SK-N-SH treated with all-trans-retinoic acid at 6 μM for 48 hours (cell line): ENCODE data around the gene LRRC7.

Experiments
- ATAC-seq: fragments of 200-7000 bp; cut with Tn5 transposase; 3 replicates; pipeline ENCODE4 v1.9.1; 2020; ENCODE audit warnings: mild to moderate bottlenecking, moderate library complexity
- ARNTL ChIP-seq: fragments of 450-650 bp; formaldehyde crosslinking; IDR thresholded peaks from 2 replicates; pipeline ENCODE4 v1.5.0; 2020; ENCODE audit warnings: low read depth, mild to moderate bottlenecking, moderate library complexity, borderline replicate concordance
- BACH2 ChIP-seq: fragments of 250-450 bp; sonication (Bioruptor Pico); IDR thresholded peaks from 2 replicates; pipeline ENCODE4 v1.9.0; 2021; ENCODE audit warnings: mild to moderate bottlenecking, borderline replicate concordance
- CSDC2 ChIP-seq: fragments of 250-450 bp; sonication (Bioruptor Pico); IDR thresholded peaks from 2 replicates; pipeline ENCODE4 v1.5.0; 2020; ENCODE audit warnings: mild to moderate bottlenecking, moderate library complexity
- ESRRG ChIP-seq: fragments of 250-450 bp; sonication (Bioruptor Pico); IDR thresholded peaks from 2 replicates; pipeline ENCODE4 v1.6.1; 2021; ENCODE audit warnings: mild to moderate bottlenecking
- GLIS3 ChIP-seq: fragments of 250-450 bp; sonication (Bioruptor Pico); IDR thresholded peaks from 2 replicates; pipeline ENCODE4 v1.5.0; 2020; ENCODE audit warnings: mild to moderate bottlenecking, moderate library complexity
- ISL1 ChIP-seq: fragments of 250-450 bp; sonication (Bioruptor Pico); IDR thresholded peaks from 2 replicates; pipeline ENCODE4 v2.1.2; 2022; ENCODE audit warnings: mild to moderate bottlenecking, moderate library complexity
- OSR1 ChIP-seq: fragments of 250-450 bp; sonication (Bioruptor Pico); IDR thresholded peaks from 2 replicates; pipeline ENCODE4 v1.8.0; 2022; ENCODE audit warnings: moderate library complexity, mild to moderate bottlenecking, inconsistent platforms
- PPARA ChIP-seq: fragments of 250-450 bp; sonication (Bioruptor Pico); IDR thresholded peaks from 2 replicates; pipeline ENCODE4 v1.5.0; 2020; ENCODE audit warnings: mild to moderate bottlenecking, borderline replicate concordance
- RARB ChIP-seq: fragments of 250-450 bp; sonication (Bioruptor Pico); IDR thresholded peaks from 2 replicates; pipeline ENCODE4 v1.8.0; 2021; ENCODE audit warnings: mild to moderate bottlenecking, moderate library complexity
- TCF4 ChIP-seq: fragments of 250-450 bp; sonication (Bioruptor Pico); IDR thresholded peaks from 2 replicates; pipeline ENCODE4 v1.8.0; 2021; ENCODE audit warnings: mild to moderate bottlenecking, moderate library complexity, borderline replicate concordance
- TOX ChIP-seq: fragments of 250-450 bp; sonication (Bioruptor Pico); IDR thresholded peaks from 2 replicates; pipeline ENCODE4 v1.8.0; 2021; ENCODE audit warnings: mild to moderate bottlenecking, moderate library complexity, borderline replicate concordance
- ZC3H10 ChIP-seq: fragments of 250-450 bp; sonication (Bioruptor Pico); IDR thresholded peaks from 2 replicates; pipeline ENCODE4 v1.5.1; 2021; ENCODE audit warnings: mild to moderate bottlenecking, moderate library complexity
- ZFP3 ChIP-seq: fragments of 250-450 bp; sonication (Bioruptor Pico); IDR thresholded peaks from 2 replicates; pipeline ENCODE4 v1.5.0; 2020; ENCODE audit warnings: mild to moderate bottlenecking, moderate library complexity
- ZFP30 ChIP-seq: fragments of 450-650 bp; formaldehyde crosslinking; IDR thresholded peaks from 2 replicates; pipeline ENCODE4 v1.5.0; 2022; ENCODE audit warnings: mild to moderate bottlenecking, moderate library complexity
- ZNF565 ChIP-seq: fragments of 450-650 bp; formaldehyde crosslinking; conservative IDR thresholded peaks from 2 replicates; pipeline ENCODE4 v1.5.0; 2020; ENCODE audit warnings: low read depth, mild to moderate bottlenecking, moderate library complexity
- ZNF70 ChIP-seq: fragments of 450-650 bp; formaldehyde crosslinking; IDR thresholded peaks from 2 replicates; pipeline ENCODE4 v1.5.0; 2020; ENCODE audit warnings: mild to moderate bottlenecking, moderate library complexity
- ZNF8 ChIP-seq: fragments of 450-650 bp; formaldehyde crosslinking; IDR thresholded peaks from 2 replicates; pipeline ENCODE4 v1.5.0; 2020; ENCODE audit warnings: mild to moderate bottlenecking, moderate library complexity
- TF ChIP-seq, protein P1 (sequence below): fragments of 250-450 bp; sonication (Bioruptor Pico); IDR thresholded peaks from 2 replicates; pipeline ENCODE4 v1.5.1; 2021; ENCODE audit warnings: mild to moderate bottlenecking, moderate library complexity
- TF ChIP-seq, protein P2 (sequence below): fragments of 250-450 bp; sonication (Bioruptor Pico); IDR thresholded peaks from 2 replicates; pipeline ENCODE4 v1.5.0; 2020; ENCODE audit warnings: mild to moderate bottlenecking, moderate library complexity
- TF ChIP-seq, protein P3 (sequence below): fragments of 250-450 bp; sonication (Bioruptor Pico); IDR thresholded peaks from 2 replicates; pipeline ENCODE4 v1.8.0; 2020; ENCODE audit warnings: mild to moderate bottlenecking, moderate library complexity, borderline replicate concordance
- TF ChIP-seq, protein P4 (sequence below): fragments of 250-450 bp; sonication (Bioruptor Pico); IDR thresholded peaks from 2 replicates; pipeline ENCODE4 v1.5.1; 2020; ENCODE audit warnings: low read depth, mild to moderate bottlenecking, moderate library complexity
- TF ChIP-seq, protein P5 (sequence below): fragments of 250-450 bp; sonication (Bioruptor Pico); IDR thresholded peaks from 2 replicates; pipeline ENCODE4 v1.8.0; 2021; ENCODE audit warnings: low read depth, mild to moderate bottlenecking, moderate library complexity, borderline replicate concordance

Gene LRRC7

DNA sequence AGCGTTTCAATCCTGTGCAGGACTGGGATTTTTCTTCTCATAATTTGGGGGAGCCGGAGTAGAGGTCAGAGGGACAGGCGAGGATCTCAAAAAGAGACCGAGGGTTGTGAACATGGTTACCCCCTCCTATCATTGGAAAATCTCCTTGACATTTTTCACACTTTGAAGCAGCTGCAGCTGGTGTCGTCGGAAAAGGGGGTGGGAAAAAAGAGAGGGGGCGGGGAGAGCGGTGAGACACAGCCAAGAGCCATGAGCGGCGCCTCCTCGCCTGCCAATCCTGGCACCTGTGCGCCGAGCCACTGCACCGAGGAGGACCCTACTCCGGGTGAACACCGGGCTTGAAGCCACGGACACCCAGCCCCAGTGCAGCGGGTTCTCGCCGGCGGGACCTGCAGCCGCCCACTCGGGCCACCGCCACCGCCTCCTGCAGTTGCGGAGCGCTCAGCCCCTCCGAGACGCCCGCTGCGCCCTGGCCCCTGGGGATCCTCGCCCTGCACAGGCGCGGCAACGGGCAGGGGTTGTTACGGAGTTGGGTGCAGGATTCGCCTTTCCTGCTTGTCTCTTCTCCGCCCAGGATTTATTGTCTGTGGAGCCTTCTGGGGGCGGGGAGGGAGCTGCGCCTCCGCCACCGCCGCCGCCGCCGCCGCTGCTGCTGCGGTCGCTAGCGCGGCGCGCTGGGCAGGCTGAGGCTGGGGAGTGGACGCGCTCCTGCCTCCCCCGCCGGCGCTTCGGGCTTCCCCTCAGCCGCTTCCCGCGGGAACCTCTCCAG, at the start of gene LRRC7:
Gene LRRC7, plus strand, starts transcription at position 271 of the 769 bp plus-strand sequence. CDS start 718 bp downstream, outside the sequence.
- peak; percentile 62 for ATAC-seq

DNA sequence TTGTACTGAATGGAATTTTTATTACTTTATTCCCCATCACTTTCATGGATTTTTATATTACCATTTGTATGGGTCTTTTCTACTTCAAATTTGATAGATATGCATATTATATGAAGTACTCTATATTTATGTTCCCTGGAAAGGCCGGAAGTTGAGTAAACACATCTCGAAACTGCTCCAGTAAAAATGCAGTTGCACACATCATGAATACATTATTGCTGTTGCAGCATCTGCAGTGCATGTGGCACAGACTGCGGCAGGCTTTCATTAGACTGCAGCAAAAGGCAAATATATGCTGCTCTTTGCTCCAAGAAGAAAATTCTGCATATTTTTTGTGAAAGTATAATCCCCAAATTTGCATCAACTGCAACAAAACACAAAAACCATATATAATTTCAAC, 48.7 kb upstream of the LRRC7 start:
- no peak for ATAC-seq
- no peak for TF ChIP-seq CSDC2 (CRISPR knock-in tag)
- no peak for TF ChIP-seq TOX
- TF ChIP-seq, protein P1, sequence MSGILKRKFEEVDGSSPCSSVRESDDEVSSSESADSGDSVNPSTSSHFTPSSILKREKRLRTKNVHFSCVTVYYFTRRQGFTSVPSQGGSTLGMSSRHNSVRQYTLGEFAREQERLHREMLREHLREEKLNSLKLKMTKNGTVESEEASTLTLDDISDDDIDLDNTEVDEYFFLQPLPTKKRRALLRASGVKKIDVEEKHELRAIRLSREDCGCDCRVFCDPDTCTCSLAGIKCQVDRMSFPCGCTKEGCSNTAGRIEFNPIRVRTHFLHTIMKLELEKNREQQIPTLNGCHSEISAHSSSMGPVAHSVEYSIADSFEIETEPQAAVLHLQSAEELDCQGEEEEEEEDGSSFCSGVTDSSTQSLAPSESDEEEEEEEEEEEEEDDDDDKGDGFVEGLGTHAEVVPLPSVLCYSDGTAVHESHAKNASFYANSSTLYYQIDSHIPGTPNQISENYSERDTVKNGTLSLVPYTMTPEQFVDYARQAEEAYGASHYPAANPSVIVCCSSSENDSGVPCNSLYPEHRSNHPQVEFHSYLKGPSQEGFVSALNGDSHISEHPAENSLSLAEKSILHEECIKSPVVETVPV (CRISPR knock-in tag): no peak
- no peak for TF ChIP-seq RARB (CRISPR knock-in tag)
- TF ChIP-seq, protein P2, sequence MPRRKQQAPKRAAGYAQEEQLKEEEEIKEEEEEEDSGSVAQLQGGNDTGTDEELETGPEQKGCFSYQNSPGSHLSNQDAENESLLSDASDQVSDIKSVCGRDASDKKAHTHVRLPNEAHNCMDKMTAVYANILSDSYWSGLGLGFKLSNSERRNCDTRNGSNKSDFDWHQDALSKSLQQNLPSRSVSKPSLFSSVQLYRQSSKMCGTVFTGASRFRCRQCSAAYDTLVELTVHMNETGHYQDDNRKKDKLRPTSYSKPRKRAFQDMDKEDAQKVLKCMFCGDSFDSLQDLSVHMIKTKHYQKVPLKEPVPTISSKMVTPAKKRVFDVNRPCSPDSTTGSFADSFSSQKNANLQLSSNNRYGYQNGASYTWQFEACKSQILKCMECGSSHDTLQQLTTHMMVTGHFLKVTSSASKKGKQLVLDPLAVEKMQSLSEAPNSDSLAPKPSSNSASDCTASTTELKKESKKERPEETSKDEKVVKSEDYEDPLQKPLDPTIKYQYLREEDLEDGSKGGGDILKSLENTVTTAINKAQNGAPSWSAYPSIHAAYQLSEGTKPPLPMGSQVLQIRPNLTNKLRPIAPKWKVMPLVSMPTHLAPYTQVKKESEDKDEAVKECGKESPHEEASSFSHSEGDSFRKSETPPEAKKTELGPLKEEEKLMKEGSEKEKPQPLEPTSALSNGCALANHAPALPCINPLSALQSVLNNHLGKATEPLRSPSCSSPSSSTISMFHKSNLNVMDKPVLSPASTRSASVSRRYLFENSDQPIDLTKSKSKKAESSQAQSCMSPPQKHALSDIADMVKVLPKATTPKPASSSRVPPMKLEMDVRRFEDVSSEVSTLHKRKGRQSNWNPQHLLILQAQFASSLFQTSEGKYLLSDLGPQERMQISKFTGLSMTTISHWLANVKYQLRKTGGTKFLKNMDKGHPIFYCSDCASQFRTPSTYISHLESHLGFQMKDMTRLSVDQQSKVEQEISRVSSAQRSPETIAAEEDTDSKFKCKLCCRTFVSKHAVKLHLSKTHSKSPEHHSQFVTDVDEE (CRISPR knock-in tag): no peak
- TF ChIP-seq ZC3H10 (CRISPR knock-in tag): no peak
- TF ChIP-seq TCF4 (CRISPR knock-in tag): no peak
- TF ChIP-seq, protein P3, sequence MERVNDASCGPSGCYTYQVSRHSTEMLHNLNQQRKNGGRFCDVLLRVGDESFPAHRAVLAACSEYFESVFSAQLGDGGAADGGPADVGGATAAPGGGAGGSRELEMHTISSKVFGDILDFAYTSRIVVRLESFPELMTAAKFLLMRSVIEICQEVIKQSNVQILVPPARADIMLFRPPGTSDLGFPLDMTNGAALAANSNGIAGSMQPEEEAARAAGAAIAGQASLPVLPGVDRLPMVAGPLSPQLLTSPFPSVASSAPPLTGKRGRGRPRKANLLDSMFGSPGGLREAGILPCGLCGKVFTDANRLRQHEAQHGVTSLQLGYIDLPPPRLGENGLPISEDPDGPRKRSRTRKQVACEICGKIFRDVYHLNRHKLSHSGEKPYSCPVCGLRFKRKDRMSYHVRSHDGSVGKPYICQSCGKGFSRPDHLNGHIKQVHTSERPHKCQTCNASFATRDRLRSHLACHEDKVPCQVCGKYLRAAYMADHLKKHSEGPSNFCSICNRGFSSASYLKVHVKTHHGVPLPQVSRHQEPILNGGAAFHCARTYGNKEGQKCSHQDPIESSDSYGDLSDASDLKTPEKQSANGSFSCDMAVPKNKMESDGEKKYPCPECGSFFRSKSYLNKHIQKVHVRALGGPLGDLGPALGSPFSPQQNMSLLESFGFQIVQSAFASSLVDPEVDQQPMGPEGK (CRISPR knock-in tag): no peak
- TF ChIP-seq ARNTL (CRISPR knock-in tag): no peak
- no peak for TF ChIP-seq ESRRG (CRISPR knock-in tag)
- TF ChIP-seq GLIS3 (CRISPR knock-in tag): no peak
- TF ChIP-seq BACH2 (CRISPR knock-in tag): no peak
- TF ChIP-seq, protein P4, sequence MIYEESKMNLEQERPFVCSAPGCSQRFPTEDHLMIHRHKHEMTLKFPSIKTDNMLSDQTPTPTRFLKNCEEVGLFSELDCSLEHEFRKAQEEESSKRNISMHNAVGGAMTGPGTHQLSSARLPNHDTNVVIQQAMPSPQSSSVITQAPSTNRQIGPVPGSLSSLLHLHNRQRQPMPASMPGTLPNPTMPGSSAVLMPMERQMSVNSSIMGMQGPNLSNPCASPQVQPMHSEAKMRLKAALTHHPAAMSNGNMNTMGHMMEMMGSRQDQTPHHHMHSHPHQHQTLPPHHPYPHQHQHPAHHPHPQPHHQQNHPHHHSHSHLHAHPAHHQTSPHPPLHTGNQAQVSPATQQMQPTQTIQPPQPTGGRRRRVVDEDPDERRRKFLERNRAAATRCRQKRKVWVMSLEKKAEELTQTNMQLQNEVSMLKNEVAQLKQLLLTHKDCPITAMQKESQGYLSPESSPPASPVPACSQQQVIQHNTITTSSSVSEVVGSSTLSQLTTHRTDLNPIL (CRISPR knock-in tag): no peak
- TF ChIP-seq ZNF8 (CRISPR knock-in tag): no peak
- TF ChIP-seq PPARA (CRISPR knock-in tag): no peak

More for the DNA sequence above, at the start of gene LRRC7:
- TF ChIP-seq ZNF70 (CRISPR knock-in tag): no peak

DNA sequence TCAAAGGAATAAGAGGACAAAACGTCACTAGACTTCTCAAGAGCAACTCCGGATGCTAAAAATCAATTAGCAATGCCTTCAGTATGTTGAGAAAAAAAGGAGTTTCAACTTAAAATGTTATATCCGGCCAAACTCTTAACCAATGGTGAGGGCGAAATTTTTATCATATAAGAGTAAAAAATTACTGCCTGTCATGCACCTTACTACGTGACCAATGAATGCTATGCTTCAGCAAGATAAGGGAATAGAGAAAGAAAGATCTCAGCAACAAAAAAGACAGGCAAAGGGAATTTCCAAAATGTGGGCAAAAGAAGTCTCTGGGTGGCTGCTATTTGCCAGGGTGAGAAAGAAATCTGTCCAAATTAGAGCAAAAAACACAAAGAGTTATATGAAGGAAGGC, 47.4 kb upstream of the LRRC7 start:
- no peak for ATAC-seq
- TF ChIP-seq ZNF565 (CRISPR knock-in tag): no peak
- TF ChIP-seq ZFP30 (CRISPR knock-in tag): no peak
- no peak for TF ChIP-seq ARNTL (CRISPR knock-in tag)
- TF ChIP-seq ZC3H10 (CRISPR knock-in tag): no peak
- TF ChIP-seq, protein P5, sequence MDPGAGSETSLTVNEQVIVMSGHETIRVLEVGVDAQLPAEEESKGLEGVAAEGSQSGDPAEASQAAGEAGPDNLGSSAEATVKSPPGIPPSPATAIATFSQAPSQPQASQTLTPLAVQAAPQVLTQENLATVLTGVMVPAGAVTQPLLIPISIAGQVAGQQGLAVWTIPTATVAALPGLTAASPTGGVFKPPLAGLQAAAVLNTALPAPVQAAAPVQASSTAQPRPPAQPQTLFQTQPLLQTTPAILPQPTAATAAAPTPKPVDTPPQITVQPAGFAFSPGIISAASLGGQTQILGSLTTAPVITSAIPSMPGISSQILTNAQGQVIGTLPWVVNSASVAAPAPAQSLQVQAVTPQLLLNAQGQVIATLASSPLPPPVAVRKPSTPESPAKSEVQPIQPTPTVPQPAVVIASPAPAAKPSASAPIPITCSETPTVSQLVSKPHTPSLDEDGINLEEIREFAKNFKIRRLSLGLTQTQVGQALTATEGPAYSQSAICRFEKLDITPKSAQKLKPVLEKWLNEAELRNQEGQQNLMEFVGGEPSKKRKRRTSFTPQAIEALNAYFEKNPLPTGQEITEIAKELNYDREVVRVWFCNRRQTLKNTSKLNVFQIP (CRISPR knock-in tag): no peak
- TF ChIP-seq, protein P1 (CRISPR knock-in tag): no peak
- TF ChIP-seq, protein P2 (CRISPR knock-in tag): no peak
- TF ChIP-seq PPARA (CRISPR knock-in tag): no peak
- no peak for TF ChIP-seq ZNF70 (CRISPR knock-in tag)
- TF ChIP-seq ZFP3 (CRISPR knock-in tag): no peak
- no peak for TF ChIP-seq GLIS3 (CRISPR knock-in tag)
- no peak for TF ChIP-seq ISL1
- TF ChIP-seq OSR1 (CRISPR knock-in tag): no peak
- TF ChIP-seq, protein P4 (CRISPR knock-in tag): no peak
